Endothelial cell of umbilical vein (primary cell): ENCODE results near the gene MVK. TPM values are rescaled to one million over a fixed set of nuclear protein-coding genes. Genes with fewer than 3 reads are reported as not detected.

ENCODE experiments used
- BruUV-seq: library from RNA; stranded (reverse); fragments of 400-500 nt; replicated peaks from 2 replicates; lab custom pipeline; 2021; lab: Mats Ljungman, UMichigan
- CTCF ChIA-PET: fragments of 300-600, 350-600 bp; sonication (Branson Sonifier 250); formaldehyde crosslinking; loops from one replicate; lab custom pipeline; 2021; ENCODE audit warnings: antibody characterized with exemption, inconsistent platforms; lab: Charles Lee
- POLR2A ChIA-PET: fragments of 300-600, 350-600 bp; sonication (Branson Sonifier 250); formaldehyde crosslinking; loops from one replicate; lab custom pipeline; 2021; ENCODE audit warnings: antibody characterized with exemption, inconsistent platforms; lab: Charles Lee
- DNase-seq: peaks from one replicate; pipeline ENCODE4 v3.0.0-alpha.2; 2011; ENCODE audit warnings: low read depth, low spot score
- FAIRE-seq: peaks from 2 replicates; lab custom pipeline; 2011; peaks lifted over from hg19 to GRCh38; lab: Jason Lieb, UNC
- H2AFZ ChIP-seq: 2 replicates; pipeline ENCODE4 v1.6.0; 2012; ENCODE audit warnings: low read depth, low read length, control low read depth, inconsistent platforms
- H3K27ac ChIP-seq: 2 replicates; pipeline ENCODE4 v1.5.1; 2011; ENCODE audit warnings: low read depth, mild to moderate bottlenecking, control low read depth, low read length, moderate library complexity; ENCODE audit not compliant: insufficient read depth
- H3K27me3 ChIP-seq, 2 experiments: 2 replicates each; pipeline versions ENCODE4 v1.6.0 to v1.6.1; 2011; ENCODE audit warnings: low read length in 2 of 2, mixed read lengths in 1 of 2; ENCODE audit not compliant: control insufficient read depth in 2 of 2, insufficient read depth in 2 of 2
- H3K36me3 ChIP-seq, 2 experiments: 2 replicates in 1 of 2; 3 replicates in 1 of 2; pipeline ENCODE4 v1.5.1; 2011; ENCODE audit warnings: low read length in 2 of 2, mild to moderate bottlenecking in 1 of 2, moderate library complexity in 1 of 2; ENCODE audit not compliant: control insufficient read depth in 2 of 2, insufficient read depth in 2 of 2; ENCODE audit errors: extremely low read depth in 1 of 2
- H3K4me1 ChIP-seq: 3 replicates; pipeline ENCODE4 v1.5.1; 2011; ENCODE audit warnings: mild to moderate bottlenecking, low read length; ENCODE audit not compliant: control insufficient read depth, insufficient read depth; ENCODE audit errors: extremely low read depth
- H3K4me2 ChIP-seq: 2 replicates; pipeline ENCODE4 v1.6.1; 2011; ENCODE audit warnings: low read length, control low read depth, mixed read lengths; ENCODE audit not compliant: insufficient read depth
- H3K4me3 ChIP-seq, 3 experiments: fragments of 200-600 bp in 1 of 3; sonication (generic), shearing (Covaris generic) in 1 of 3; replicated peaks in 1 of 3; 2 replicates each; pipeline ENCODE4 v1.5.1; 2011 to 2016; ENCODE audit warnings: control low read depth in 3 of 3, low read length in 3 of 3, mild to moderate bottlenecking in 2 of 3, inconsistent platforms in 1 of 3, low read depth in 1 of 3, moderate library complexity in 1 of 3; ENCODE audit not compliant: insufficient read depth in 1 of 3
- H3K79me2 ChIP-seq: 2 replicates; pipeline ENCODE4 v1.6.0; 2012; ENCODE audit warnings: low read length, inconsistent platforms; ENCODE audit not compliant: control insufficient read depth, insufficient read depth
- H3K9ac ChIP-seq: replicated peaks from 2 replicates; pipeline ENCODE3; 2011; ENCODE audit warnings: low read length, control low read depth; ENCODE audit not compliant: insufficient read depth; ENCODE audit errors: extremely low read depth
- H3K9me1 ChIP-seq: replicated peaks from 3 replicates; pipeline ENCODE4 v1.6.0; 2011; ENCODE audit warnings: mild to moderate bottlenecking, low read length; ENCODE audit not compliant: control insufficient read depth, insufficient read depth; ENCODE audit errors: extremely low read depth
- H3K9me3 ChIP-seq: replicated peaks from 2 replicates; pipeline ENCODE4 v1.5.1; 2012; ENCODE audit warnings: low read length, inconsistent platforms; ENCODE audit not compliant: control insufficient read depth, insufficient read depth
- H4K20me1 ChIP-seq: replicated peaks from 2 replicates; pipeline ENCODE3; 2011; ENCODE audit warnings: mild to moderate bottlenecking, low read length; ENCODE audit not compliant: control insufficient read depth, insufficient read depth; ENCODE audit errors: extremely low read depth
- EZH2 ChIP-seq: IDR thresholded peaks from 2 replicates; pipeline ENCODE4 v1.6.1; 2012; ENCODE audit warnings: borderline replicate concordance, low read depth, mild to moderate bottlenecking, moderate library complexity, low read length, inconsistent platforms; ENCODE audit not compliant: severe bottlenecking
- FOS ChIP-seq: IDR thresholded peaks from 2 replicates; pipeline ENCODE4 v1.6.1; 2011; ENCODE audit warnings: mild to moderate bottlenecking, low read length, moderate library complexity, borderline replicate concordance; ENCODE audit not compliant: insufficient read depth
- GATA2 ChIP-seq: IDR thresholded peaks from 2 replicates; pipeline ENCODE4 v1.7.0; 2011; ENCODE audit warnings: low read depth, mild to moderate bottlenecking, moderate library complexity, mixed read lengths, low read length; ENCODE audit not compliant: insufficient read length, insufficient read depth
- JUN ChIP-seq: IDR thresholded peaks from 2 replicates; pipeline ENCODE4 v1.6.1; 2011; ENCODE audit warnings: borderline replicate concordance, low read depth; ENCODE audit not compliant: insufficient read length, insufficient read depth
- MYC ChIP-seq: IDR thresholded peaks from one replicate; pipeline ENCODE4 v1.6.1; 2011; ENCODE audit warnings: mild to moderate bottlenecking, low read depth, low read length
- POLR2A ChIP-seq: IDR thresholded peaks from 2 replicates; pipeline ENCODE4 v1.6.1; 2012; ENCODE audit warnings: low read depth, mild to moderate bottlenecking, control low read depth, low read length
- POLR2AphosphoS5 ChIP-seq: IDR thresholded peaks from 2 replicates; pipeline ENCODE4 v1.6.1; 2012; ENCODE audit warnings: low read depth, mild to moderate bottlenecking, control low read depth, low read length, moderate library complexity; ENCODE audit not compliant: insufficient read depth
- dilution Hi-C: fragments of 300-500 bp; cut with MboI; formaldehyde crosslinking; loops from one replicate; pipeline ENCODE4 v1.15.0; 2019; ENCODE audit warnings: low sequenced_read_pairs; ENCODE audit not compliant: extremely low pct_ligation_motif_present
- intact Hi-C: fragments of 100-400 bp; cut with micrococcal nuclease; formaldehyde crosslinking; loops from one replicate; pipeline ENCODE4 v1.10.0; 2022
- polyA plus RNA-seq, 4 experiments: library from polyadenylated mRNA; depleted of rRNA in 3 of 4; stranded (reverse) in 3 of 4; unstranded in 1 of 4; fragments of >200 nt; gene quantifications; 2 replicates each; pipeline versions ENCODE4 v1.2.1 to v1.2.3, GENCODE V29; 2011 to 2012; ENCODE audit warnings: missing spikeins in 1 of 4
- total RNA-seq: library from RNA; stranded (reverse); gene quantifications from 2 replicates; pipeline ENCODE4 v1.2.3, GENCODE V29; 2021
- TF ChIP-seq, protein P1 (sequence below): IDR thresholded peaks from 2 replicates; pipeline ENCODE4 v1.6.1; 2011; ENCODE audit not compliant: insufficient read depth, insufficient read length
- TF ChIP-seq, protein P2 (sequence below), 2 donors: IDR thresholded peaks; 1 replicate in 1 of 2; 2 replicates in 1 of 2; pipeline ENCODE4 v1.5.1; 2011; ENCODE audit warnings: low read length in 2 of 2, mild to moderate bottlenecking in 2 of 2, moderate library complexity in 2 of 2, control low read depth in 1 of 2, inconsistent platforms in 1 of 2, low read depth in 1 of 2; ENCODE audit not compliant: insufficient read depth in 1 of 2; ENCODE audit errors: extremely low read depth in 1 of 2

Gene MVK
- total and polyA plus RNA-seq, 2 donors (not counting 3 experiments of a cell fraction or from before 2014, with no cell fraction given), result 32.6 to 42.6 TPM

DNA sequence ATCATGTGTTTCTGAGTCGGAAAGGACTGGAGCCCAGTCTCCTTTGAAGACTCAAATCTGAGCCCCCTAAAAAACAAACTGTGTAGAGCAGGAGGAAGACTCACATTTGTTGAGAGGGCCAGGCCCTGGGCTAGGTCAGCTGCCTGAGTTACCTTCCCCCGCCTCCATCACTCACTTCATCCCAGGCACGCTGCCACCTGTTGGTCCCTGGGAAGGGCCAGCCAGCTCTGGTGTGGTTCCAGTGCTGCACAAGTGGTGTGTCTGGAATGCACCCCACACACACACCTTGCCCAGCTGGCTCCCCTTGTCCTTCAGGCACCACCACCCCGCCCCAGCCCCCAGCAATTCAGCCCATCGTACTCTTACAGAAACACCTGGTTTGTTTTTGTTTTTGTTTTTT is 9.0 kb downstream of the MVK start:
- H3K4me3 ChIP-seq, result no peak overlapping the region
- no peak overlapping the region for H3K27ac ChIP-seq
- H3K9ac ChIP-seq, result no peak overlapping the region
- H4K20me1 ChIP-seq, result no peaks in the 10 kb centered on the region
- peaks cover 6 to 37% of the 10 kb centered on the region in 2 experiments for H3K36me3 ChIP-seq
- no peaks in the 10 kb centered on the region for H3K9me3 ChIP-seq
- no peaks in the 10 kb centered on the region for H3K79me2 ChIP-seq
- FAIRE-seq, result no peak
- no peak overlapping the region for H2AFZ ChIP-seq
- no TSS peak for BruUV-seq
- intact Hi-C loops (no loop called here), dilution Hi-C loops (no loop called here)
- H3K27me3 ChIP-seq, result no peaks in the 10 kb centered on the region
- H3K4me1 ChIP-seq, result no peaks in the 10 kb centered on the region
- TF ChIP-seq, protein P1, sequence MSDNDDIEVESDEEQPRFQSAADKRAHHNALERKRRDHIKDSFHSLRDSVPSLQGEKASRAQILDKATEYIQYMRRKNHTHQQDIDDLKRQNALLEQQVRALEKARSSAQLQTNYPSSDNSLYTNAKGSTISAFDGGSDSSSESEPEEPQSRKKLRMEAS, result no peak
- TF ChIP-seq FOS, result no peak
- no peak for TF ChIP-seq POLR2AphosphoS5
- TF ChIP-seq, protein P2, sequence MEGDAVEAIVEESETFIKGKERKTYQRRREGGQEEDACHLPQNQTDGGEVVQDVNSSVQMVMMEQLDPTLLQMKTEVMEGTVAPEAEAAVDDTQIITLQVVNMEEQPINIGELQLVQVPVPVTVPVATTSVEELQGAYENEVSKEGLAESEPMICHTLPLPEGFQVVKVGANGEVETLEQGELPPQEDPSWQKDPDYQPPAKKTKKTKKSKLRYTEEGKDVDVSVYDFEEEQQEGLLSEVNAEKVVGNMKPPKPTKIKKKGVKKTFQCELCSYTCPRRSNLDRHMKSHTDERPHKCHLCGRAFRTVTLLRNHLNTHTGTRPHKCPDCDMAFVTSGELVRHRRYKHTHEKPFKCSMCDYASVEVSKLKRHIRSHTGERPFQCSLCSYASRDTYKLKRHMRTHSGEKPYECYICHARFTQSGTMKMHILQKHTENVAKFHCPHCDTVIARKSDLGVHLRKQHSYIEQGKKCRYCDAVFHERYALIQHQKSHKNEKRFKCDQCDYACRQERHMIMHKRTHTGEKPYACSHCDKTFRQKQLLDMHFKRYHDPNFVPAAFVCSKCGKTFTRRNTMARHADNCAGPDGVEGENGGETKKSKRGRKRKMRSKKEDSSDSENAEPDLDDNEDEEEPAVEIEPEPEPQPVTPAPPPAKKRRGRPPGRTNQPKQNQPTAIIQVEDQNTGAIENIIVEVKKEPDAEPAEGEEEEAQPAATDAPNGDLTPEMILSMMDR (IDR thresholded peaks at IDR 0.05; ENCODE audit: extremely low read depth in 1 of 2, insufficient read depth in 1 of 2, low read depth in 1 of 2, low read length in 2 of 2), result no peak
- no peak for TF ChIP-seq JUN
- TF ChIP-seq MYC, result no peak
- no peak for TF ChIP-seq GATA2
- TF ChIP-seq EZH2, result no peak
- TF ChIP-seq POLR2A, result no peak
- ChIA-PET CTCF (interaction anchor here (0.9 to 1.9 kb wide), 4 partner anchors 15 to 192 kb away, joined by 3 to 7 read pairs (median 5); no protein-coding TSS in a partner anchor), POLR2A (no interaction called here)
- no peak for DNase-seq
- H3K4me2 ChIP-seq, result no peak overlapping the region
- H3K9me1 ChIP-seq, result no peaks in the 10 kb centered on the region
